Smooth muscle cell (in vitro differentiated cells): Measurements from ENCODE around the gene DUSP12. TPM values are rescaled to one million over a fixed set of nuclear protein-coding genes. Genes with fewer than 3 reads are reported as not detected.

ENCODE experiments used
- DNase-seq: peaks from one replicate; lab custom pipeline; 2025; ENCODE audit not compliant: unreplicated experiment; lab: John Stamatoyannopoulos, UW
- H2AFZ ChIP-seq: fragments of 200-600 bp; sonication (generic); 2 replicates; pipeline ENCODE4 v1.6.0; 2016; ENCODE audit warnings: antibody characterized with exemption, low read depth, mild to moderate bottlenecking
- H3F3A ChIP-seq: fragments of 200-600 bp; sonication (generic); 2 replicates; pipeline ENCODE4 v1.6.0; 2017; ENCODE audit warnings: antibody characterized with exemption, low read depth
- H3K27ac ChIP-seq: fragments of 200-600 bp; sonication (generic); 2 replicates; pipeline ENCODE4 v1.5.1; 2016; ENCODE audit warnings: low read depth, mild to moderate bottlenecking
- H3K27me3 ChIP-seq: fragments of 200-600 bp; sonication (generic); 2 replicates; pipeline ENCODE4 v1.6.1; 2016; ENCODE audit warnings: low read depth, mild to moderate bottlenecking
- H3K36me3 ChIP-seq: fragments of 200-600 bp; sonication (generic); 2 replicates; pipeline ENCODE4 v1.5.1; 2016; ENCODE audit warnings: low read depth
- H3K4me1 ChIP-seq: fragments of 200-600 bp; sonication (generic); 2 replicates; pipeline ENCODE4 v1.5.1; 2016; ENCODE audit warnings: low read depth
- H3K4me2 ChIP-seq: fragments of 200-600 bp; sonication (generic); 2 replicates; pipeline ENCODE4 v1.6.0; 2016; ENCODE audit warnings: mild to moderate bottlenecking
- H3K4me3 ChIP-seq: fragments of 200-600 bp; sonication (generic); 2 replicates; pipeline ENCODE4 v1.5.1; 2016; ENCODE audit warnings: mild to moderate bottlenecking
- H3K79me2 ChIP-seq: fragments of 200-600 bp; sonication (generic); 2 replicates; pipeline ENCODE4 v1.6.0; 2016; ENCODE audit warnings: low read depth, mild to moderate bottlenecking
- H3K9ac ChIP-seq: fragments of 200-600 bp; sonication (generic); 2 replicates; pipeline ENCODE4 v1.6.0; 2016; ENCODE audit warnings: low read depth
- H3K9me3 ChIP-seq: fragments of 200-600 bp; sonication (generic); replicated peaks from 2 replicates; pipeline ENCODE4 v1.5.1; 2016; ENCODE audit warnings: low read depth
- H4K20me1 ChIP-seq: fragments of 200-600 bp; sonication (generic); 2 replicates; pipeline ENCODE4 v1.6.0; 2016; ENCODE audit warnings: low read depth
- WGBS: methylation state at CpG from one replicate; pipeline ENCODE4 v1.1.7; 2016; ENCODE audit warnings: low lambda C conversion rate; 5-methylcytosine and 5-hydroxymethylcytosine counted together
- polyA plus RNA-seq: library from polyadenylated mRNA; unstranded; fragments of >200 nt; fragmentation: Nextera tagmentation; extraction: Ambion mirVana; gene quantifications from 2 replicates; pipeline ENCODE4 v1.2.1, GENCODE V29; 2016
- total RNA-seq: library from RNA; depleted of rRNA; stranded (reverse); fragments of >200 nt; gene quantifications from 2 replicates; pipeline ENCODE4 v1.2.3, GENCODE V29; 2014
- TF ChIP-seq, protein P1 (sequence below): fragments of 200-600 bp; sonication (generic); IDR thresholded peaks from 2 replicates; pipeline ENCODE4 v1.5.1; 2017; ENCODE audit warnings: borderline replicate concordance, mild to moderate bottlenecking, antibody characterized with exemption; ENCODE audit not compliant: insufficient read depth, poor library complexity, severe bottlenecking

The DUSP12 gene
- total and polyA plus RNA-seq, 2 experiments from 2014 or later = 41.8 to 45.7 TPM

DNA sequence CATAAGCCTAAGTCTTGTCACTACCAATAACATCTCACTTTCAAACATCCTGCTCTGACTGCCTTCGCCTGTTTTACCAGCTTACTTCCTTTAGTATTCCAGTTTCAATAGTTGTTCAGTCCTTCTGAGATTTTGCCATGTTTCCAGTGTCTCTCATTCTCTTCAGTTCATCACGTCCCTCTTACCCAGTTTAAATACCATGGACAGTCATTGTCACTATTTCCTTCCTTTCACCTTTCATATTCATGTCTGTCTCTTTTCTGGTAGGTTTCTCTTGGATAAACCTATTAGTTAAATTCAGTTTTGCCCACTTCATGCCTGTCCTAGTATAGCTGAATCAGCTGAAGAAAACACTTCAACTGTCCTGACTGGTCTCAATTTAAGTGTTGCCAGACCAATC is 22.4 kb downstream of the DUSP12 start:
- no peak overlapping the region for H3K4me3 ChIP-seq
- H3K4me1 ChIP-seq = peaks cover 5% of the 10 kb centered on the region
- H2AFZ ChIP-seq = no peak overlapping the region
- peaks cover 48% of the 10 kb centered on the region for H4K20me1 ChIP-seq
- H3K79me2 ChIP-seq = peaks cover 55% of the 10 kb centered on the region
- H3K27ac ChIP-seq = no peak overlapping the region
- H3K36me3 ChIP-seq = no peaks in the 10 kb centered on the region
- DNase-seq = no peak
- TF ChIP-seq, protein P1, sequence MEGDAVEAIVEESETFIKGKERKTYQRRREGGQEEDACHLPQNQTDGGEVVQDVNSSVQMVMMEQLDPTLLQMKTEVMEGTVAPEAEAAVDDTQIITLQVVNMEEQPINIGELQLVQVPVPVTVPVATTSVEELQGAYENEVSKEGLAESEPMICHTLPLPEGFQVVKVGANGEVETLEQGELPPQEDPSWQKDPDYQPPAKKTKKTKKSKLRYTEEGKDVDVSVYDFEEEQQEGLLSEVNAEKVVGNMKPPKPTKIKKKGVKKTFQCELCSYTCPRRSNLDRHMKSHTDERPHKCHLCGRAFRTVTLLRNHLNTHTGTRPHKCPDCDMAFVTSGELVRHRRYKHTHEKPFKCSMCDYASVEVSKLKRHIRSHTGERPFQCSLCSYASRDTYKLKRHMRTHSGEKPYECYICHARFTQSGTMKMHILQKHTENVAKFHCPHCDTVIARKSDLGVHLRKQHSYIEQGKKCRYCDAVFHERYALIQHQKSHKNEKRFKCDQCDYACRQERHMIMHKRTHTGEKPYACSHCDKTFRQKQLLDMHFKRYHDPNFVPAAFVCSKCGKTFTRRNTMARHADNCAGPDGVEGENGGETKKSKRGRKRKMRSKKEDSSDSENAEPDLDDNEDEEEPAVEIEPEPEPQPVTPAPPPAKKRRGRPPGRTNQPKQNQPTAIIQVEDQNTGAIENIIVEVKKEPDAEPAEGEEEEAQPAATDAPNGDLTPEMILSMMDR = no peak
- no peaks in the 10 kb centered on the region for H3K27me3 ChIP-seq
- no peaks in the 10 kb centered on the region for H3F3A ChIP-seq
- 93% methylated on average over 2 of the region's 2 CpGs for WGBS
- no peak overlapping the region for H3K4me2 ChIP-seq
- H3K9ac ChIP-seq = no peak overlapping the region
- H3K9me3 ChIP-seq = no peaks in the 10 kb centered on the region

DNA sequence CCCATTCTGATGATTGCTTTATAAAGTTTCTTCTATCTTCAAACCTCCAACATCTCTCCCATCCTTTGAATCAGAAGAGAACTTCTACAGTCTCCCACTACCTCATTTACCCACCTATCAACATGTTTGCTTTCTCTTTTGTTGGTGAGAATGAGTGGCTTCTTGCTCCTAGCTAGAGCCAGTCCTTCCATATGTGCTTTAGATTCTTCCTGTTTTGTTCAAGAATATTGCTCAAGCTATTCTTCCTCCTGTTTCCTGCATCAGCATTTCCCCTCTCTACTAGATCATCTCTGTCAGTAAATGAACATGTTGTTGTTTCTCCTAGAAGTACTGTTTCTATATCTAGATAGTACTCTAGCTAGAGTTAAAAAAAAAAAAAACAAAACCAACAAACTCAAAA is 22.8 kb downstream of the DUSP12 start:
- Histone ChIP-seq H3K9ac (no peak overlapping the region), H3K79me2 (peaks cover 51% of the 10 kb centered on the region), H3K27me3 (no peaks in the 10 kb centered on the region), H3F3A (no peaks in the 10 kb centered on the region), H3K4me3 (no peak overlapping the region), H3K4me2 (no peak overlapping the region), H3K9me3 (no peaks in the 10 kb centered on the region), H3K36me3 (no peaks in the 10 kb centered on the region), H3K27ac (no peak overlapping the region), H3K4me1 (peaks cover under 1% of the 10 kb centered on the region), H4K20me1 (peaks cover 49% of the 10 kb centered on the region), H2AFZ (no peak overlapping the region)
- TF ChIP-seq, protein P1 = no peak
- no peak for DNase-seq

DNA sequence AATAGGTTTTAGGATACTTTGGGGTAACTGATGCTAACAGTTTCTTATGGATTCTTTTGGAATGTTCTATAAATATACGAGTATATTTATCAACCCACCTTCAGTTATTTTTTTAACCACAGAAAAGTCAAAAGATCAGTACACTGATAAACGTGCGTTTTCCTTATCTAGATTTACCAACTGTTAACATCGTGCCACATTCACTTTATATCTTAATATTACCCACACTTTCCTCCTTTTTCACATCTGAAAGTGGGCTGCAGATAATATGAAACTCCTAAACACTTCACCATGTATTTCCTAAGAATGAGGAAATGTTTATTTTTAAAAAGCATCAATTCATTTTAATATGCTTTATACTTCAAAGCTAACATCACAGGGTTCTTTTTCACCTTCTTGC is 24.2 kb downstream of the DUSP12 start:
- Histone ChIP-seq H3K9ac (no peak overlapping the region), H3K27ac (no peak overlapping the region), H3K4me2 (no peak overlapping the region), H3K4me3 (no peak overlapping the region), H3K27me3 (no peaks in the 10 kb centered on the region), H3K79me2 (peaks cover 38% of the 10 kb centered on the region), H2AFZ (no peak overlapping the region), H4K20me1 (peaks cover 61% of the 10 kb centered on the region), H3K4me1 (no peaks in the 10 kb centered on the region), H3F3A (no peaks in the 10 kb centered on the region), H3K36me3 (no peaks in the 10 kb centered on the region), H3K9me3 (no peaks in the 10 kb centered on the region)
- 84% methylated on average over 4 of the region's 4 CpGs for WGBS
- TF ChIP-seq, protein P1 = no peak
- no peak for DNase-seq

DNA sequence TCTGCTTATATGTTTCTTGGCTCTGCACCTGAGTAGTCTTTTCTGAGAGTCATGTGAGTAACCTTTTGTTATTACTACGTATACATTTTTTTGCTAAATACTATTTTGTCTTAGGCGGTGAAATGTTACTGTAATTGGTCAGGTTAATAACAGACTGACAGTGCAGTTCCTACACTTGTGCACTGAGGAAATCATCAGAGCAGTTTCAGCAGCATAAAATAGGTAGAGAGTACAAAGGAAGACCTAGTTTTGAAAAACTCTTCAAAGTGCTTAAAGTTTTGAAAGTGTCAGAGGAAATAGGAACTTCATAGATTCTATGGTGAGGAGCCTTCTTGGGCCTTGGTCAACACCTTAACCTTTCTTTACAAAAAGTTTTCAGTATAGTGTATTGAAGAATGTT is 27.7 kb downstream of the DUSP12 start:
- Histone ChIP-seq H3K36me3 (no peaks in the 10 kb centered on the region), H3K27me3 (no peaks in the 10 kb centered on the region), H2AFZ (no peak overlapping the region), H3K9ac (no peak overlapping the region), H4K20me1 (peaks cover 42% of the 10 kb centered on the region), H3K79me2 (peaks cover 30% of the 10 kb centered on the region), H3F3A (no peaks in the 10 kb centered on the region), H3K4me1 (no peaks in the 10 kb centered on the region), H3K4me2 (no peak overlapping the region), H3K27ac (no peak overlapping the region), H3K9me3 (no peaks in the 10 kb centered on the region), H3K4me3 (no peak overlapping the region)
- TF ChIP-seq, protein P1 = no peak
- WGBS = 95% methylated on average over 2 of the region's 2 CpGs
- DNase-seq = no peak
